Hepatic stellate cell (primary cell): ENCODE results near the gene MMP10.

Experiments used
- DNase-seq: peaks from one replicate; pipeline ENCODE4 v3.0.0; 2011; ENCODE audit warnings: low spot score

The MMP10 gene

DNA sequence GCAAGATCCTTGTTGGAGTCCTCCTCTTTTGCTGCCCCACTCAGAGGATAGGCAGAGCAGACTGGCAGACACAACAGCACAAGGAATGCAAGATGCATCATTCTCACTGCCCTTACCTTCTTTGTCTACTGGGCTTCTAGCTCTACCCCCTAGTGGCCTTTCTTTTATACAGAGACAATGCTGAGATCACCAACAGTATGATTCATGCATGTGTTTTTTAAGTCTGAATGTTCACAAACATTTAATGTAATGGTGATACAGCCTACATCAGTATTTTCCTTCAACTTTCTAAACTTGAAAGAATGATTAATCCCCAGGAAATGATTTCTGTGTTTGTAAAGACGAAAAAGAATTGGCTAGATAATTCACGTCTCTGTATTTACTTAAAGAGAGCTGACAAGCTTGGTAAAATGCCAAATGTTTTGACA lies at the start of gene MMP10:
TSS of gene MMP10 (minus strand) at position 138 of the 428 bp plus-strand sequence. CDS start at position 101, 37 bp downstream.
- DNase-seq: peak; percentile 32

- no peak for DNase-seq
Measured at GRCh38 chr11:102829316-102830000, 49.0 kb upstream of the MMP10 start.

DNA sequence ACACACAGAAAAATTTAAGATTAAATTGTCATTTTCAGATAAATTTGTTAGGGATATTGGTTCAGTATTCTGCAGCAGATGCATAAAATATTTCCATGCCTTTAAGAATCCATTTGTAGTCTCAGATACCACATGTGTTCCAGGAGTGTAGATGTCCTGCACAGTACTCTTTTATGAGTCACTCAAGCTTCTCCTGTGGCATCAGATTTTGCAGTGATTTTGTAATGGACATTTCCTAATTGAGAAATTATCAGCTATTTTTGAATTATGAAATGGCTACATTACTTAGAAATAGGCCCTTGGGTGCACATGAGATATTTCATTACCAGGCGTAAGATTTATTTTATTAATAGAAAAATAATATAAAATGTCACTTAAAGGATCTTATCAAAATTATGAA lies 44.1 kb upstream of the MMP10 start:
- DNase-seq: no peak

- no peak for DNase-seq
Measured at GRCh38 chr11:102819491-102819890, 39.1 kb upstream of the MMP10 start.

DNA sequence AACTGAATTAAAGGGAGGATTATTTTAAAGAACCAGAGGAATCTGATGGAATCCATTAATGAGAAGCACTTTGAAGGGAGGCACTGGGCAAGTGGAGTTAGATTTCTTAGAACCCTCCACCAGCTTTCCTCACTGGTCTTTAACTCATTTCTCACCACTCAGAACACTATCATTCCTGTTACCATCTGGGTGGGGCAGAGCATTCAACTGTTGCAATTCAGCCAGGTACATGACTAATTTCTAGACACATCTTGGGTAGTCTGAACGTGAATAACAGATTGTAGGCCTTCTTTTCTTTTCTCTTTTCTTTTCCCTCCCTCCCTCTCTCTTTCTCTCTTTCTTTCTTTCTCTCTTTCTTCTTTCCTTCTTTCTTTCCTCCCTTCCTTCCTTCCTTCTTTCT lies 33.1 kb upstream of the MMP10 start:
- no peak for DNase-seq

GRCh38 chr11:102812188-102812587 lies 31.8 kb upstream of the MMP10 start:
- no peak for DNase-seq

DNA sequence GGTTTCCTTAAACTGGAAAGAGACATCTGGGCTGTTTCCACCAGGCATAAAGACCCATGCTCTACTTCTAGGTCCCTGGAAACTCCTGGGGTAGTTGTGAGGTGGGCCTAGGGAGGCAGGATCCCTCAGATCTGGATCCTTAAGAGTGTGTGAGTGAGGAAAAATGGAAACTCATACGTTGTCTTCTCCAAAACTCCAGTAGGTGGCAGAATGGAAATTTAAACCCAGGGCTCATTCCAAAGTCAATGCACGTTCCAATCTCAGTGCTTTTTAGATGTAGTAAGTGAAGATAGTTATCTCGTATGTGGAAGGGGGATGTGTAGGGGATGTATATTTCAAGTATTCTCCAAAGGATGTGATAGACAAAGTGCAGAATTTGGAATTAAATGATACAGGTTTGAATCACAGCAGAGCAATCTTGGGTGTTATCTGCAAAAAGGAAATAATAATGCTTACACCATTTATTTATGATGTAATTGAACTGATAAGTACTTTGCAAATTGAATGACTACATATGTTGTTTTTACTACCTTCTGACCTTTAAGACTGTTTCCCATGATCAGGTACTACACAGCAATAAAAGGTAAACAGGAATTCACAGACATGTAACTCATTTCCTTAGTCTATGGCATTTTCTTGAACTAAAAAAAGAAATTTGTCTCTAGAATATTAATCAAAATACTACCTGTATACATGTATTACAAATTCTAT lies 30.7 kb upstream of the MMP10 start:
- peak; percentile 12 for DNase-seq

DNA sequence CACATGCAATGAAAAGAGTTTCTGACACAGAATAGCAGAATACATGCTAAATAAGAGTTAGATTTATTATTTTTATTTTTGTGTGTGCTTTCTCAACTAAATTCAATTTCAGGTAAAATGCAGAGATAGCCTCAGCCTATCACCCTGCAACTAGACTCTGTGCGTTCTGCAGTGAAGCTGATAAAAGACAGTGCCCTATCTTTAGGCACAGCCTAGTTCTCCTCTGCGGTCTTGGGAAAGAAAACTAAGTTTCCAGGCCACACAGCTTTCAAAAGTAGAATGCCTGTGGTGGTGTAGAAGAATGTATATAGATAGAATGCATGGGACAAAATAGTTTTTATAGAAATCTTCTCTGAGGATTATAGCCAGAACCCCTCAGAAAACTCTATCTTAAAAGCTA lies 29.5 kb upstream of the MMP10 start:
- no peak for DNase-seq

GRCh38 chr11:102807921-102808320 lies 27.5 kb upstream of the MMP10 start:
- peak; percentile 13 for DNase-seq

DNA sequence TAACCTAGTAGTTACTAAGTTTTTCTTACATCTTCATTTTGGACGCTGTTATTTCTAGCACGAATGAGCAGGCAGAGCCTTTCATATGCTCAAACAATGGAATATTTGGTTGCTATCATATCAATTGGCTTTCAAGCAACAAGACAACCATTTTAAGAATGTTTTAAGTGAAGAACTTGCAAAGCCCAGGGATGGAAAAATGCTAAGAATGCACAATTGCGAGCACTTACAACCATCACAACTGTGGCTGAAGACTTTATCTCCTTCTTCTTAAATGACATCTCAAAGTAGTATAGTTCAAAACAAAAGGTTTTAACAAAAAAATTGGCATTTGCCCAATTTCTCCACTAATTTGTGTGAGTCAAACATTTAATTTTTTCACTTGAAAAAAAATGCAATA lies 25.9 kb upstream of the MMP10 start:
- DNase-seq: no peak

DNA sequence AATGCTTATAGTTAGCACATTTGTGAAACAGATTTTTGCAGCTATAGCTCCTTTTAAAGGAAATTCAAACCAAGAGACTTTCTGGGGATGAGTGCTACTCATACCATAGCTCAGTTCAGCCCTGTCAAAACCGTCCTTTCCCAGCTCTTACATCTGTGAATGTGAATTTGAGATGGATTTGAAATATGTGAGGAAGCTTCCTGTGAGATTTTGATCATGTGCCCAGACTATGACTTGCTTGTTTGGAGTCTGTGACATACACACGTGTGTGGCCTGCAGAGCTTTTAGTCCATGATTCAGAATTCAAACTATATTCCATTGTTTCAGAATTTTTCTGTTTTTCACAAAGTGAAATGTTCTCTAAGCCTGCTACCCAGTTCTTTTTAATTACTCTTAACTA lies 21.9 kb upstream of the MMP10 start:
- DNase-seq: peak; percentile 29

GRCh38 chr11:102800767-102801166 lies 20.3 kb upstream of the MMP10 start:
- DNase-seq: no peak

DNA sequence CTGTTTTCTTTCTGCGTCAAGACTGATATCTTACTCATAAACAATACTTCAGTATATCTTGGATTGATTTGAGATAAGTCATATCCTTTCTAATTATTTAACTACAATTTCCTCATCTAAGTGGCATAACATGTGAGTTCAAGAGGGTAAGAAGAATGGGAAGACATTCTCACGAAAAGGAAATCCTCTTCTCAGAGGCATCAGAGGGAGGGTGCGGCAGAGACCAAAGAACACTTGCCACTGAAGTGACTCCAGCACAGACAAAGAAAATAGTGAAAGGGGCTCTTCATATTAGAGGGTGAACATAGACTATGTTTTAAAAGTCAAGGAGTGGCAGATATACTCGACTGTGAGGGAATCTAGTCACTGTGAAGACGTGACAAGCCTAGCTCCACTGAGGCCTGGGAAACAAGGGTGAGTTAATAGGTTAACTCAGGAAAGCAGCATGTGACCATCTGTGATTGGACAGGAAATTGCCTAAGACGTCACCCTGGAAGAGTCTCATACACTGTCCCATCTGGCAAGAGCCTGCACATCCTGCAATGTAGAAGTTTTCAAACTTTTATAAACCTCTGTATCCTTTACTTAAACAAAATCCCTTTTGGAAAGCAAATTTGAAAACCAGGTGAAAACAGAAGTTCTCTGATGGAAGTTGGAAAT lies 19.4 kb upstream of the MMP10 start:
- DNase-seq: peak; percentile 7

DNA sequence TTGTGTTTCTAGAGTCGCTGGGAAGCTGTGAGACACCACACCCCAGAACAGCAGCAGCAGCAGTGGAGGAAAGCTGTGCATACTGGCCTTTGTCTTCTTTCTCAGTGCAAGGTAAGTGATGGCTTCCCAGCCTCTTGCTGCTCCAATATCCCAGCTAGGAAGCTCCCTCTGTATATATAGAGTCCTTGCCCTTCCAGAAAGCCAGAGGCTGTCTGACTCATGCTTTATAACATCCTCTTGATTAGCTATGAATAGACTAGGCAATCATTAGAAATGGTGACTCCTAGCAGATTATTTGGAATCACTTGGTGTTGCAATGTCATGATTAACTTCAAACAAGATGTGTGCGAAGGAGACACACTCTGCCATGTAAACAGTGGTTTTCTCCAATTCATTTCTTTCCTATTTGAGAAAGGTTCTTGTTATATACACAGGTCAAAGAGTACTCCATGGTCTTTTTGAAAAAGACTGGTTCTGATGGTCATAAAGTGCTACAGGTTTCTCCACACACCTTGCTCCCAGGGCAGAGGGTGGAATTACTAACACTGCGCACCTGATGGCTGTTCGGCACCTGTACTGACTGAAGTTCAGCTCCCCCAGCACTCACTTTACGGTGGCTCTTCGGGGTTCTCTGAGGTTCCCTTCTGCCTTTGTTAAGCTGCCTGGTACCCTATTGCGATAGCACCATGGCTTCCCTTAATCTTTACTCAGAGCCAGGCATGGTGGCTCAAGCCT lies 17.8 kb upstream of the MMP10 start, which contains the start of gene MMP1:
TSS of gene MMP1 (minus strand) at position 149 of the 735 bp plus-strand sequence. CDS start at position 81, 68 bp downstream.
- peak; percentile 20 for DNase-seq

- DNase-seq: peak; percentile 12
Measured at GRCh38 chr11:102794382-102794781, 14.0 kb upstream of the MMP10 start.

- no peak for DNase-seq
Measured at GRCh38 chr11:102793677-102794290, 13.4 kb upstream of the MMP10 start.

- no peak for DNase-seq
Measured at GRCh38 chr11:102792604-102793003, 12.2 kb upstream of the MMP10 start.

DNA sequence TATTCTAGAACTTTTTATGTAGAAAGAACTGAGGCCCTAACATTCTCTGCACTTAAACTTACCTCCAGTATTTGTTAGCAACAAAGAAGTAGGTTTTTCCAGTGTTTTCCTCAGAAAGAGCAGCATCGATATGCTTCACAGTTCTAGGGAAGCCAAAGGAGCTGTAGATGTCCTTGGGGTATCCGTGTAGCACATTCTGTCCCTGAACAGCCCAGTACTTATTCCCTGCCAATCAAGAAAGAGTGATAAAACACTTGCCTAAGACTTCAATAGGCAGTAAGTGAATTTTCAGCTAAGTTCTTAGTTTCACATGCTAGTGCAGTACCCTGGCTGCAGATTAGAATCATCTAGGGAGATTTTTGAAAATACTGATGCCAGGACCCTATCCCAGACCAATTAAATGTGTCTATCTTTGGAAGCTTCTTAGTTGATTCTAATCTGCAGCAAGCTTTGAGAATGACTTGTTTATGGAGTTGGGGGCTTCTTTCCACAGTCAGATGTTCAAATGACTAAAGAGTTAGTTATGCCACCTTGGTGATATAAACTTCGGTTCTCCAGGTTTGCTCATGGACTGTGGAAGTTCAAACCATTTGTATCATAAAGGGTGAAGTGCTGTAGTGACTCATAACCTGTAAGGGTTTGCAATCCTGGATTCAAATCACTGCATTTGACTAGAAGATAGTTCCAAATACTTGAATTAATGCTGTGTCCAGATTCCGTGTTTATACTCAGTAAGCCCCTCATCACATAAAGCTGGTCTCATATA lies 11.0 kb upstream of the MMP10 start:
- DNase-seq: no peak

GRCh38 chr11:102788334-102788995 lies 8.0 kb upstream of the MMP10 start:
- no peak for DNase-seq

DNA sequence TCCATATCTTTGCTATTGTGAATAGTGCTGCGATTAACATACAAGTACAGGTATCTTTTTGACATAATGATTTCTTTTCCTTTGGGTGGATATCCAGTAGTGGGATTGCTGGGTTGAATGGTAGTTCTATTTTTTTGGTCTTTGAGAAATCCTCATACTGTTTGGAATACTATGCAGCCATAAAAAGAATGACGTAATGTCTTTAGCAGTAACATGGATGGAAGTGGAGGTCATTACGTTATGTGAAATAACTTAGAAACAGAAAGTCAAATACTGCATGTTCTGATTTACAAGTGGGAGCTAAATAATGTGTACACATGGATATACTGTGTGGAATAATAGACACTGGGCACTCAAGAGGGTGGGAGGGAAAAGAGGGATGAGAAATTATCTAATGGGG lies 4.0 kb upstream of the MMP10 start:
- no peak for DNase-seq

DNA sequence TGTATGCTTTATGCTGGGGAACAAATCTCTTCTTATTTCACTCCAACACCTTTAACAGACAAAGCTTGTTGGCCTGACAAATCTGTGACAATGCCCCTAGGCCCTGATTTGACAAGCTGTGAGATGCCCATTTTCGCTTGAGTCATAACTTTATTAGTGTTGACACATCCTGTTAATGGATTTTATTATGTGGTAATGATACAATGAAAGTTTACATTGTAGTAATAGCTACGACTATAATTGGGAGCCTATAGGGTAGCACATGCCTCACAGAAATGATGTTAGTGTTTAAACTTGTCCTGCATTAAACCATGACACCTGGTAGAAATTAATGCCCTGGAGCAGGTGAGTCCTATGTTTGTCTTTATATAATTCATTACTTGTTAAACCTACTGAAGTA lies 3.3 kb upstream of the MMP10 start:
- no peak for DNase-seq
